Gastrocnemius medialis (tissue), 4 donors: Measurements from ENCODE around the gene CRB2.

Experiments
- CTCF ChIP-seq, 5 experiments: fragments of 450-650 bp in 3 of 5; fragments of 200-600 bp in 2 of 5; sonication (generic) in 2 of 5; IDR thresholded peaks in 4 of 5; conservative IDR thresholded peaks in 1 of 5; 1 replicate in 4 of 5; 2 replicates in 1 of 5; pipeline ENCODE4 v1.5.1; 2016 to 2019; ENCODE audit warnings: antibody characterized with exemption in 5 of 5, mild to moderate bottlenecking in 3 of 5, moderate library complexity in 3 of 5
- POLR2A ChIP-seq, 2 donors: fragments of 450-650 bp; IDR thresholded peaks; one replicate each; pipeline ENCODE4 v1.6.1; 2017; ENCODE audit warnings: antibody characterized with exemption in 2 of 2, mild to moderate bottlenecking in 2 of 2, moderate library complexity in 2 of 2

- TF ChIP-seq CTCF (IDR thresholded peaks at IDR 0.05 in 4 of 5, conservative IDR thresholded peaks at IDR 0.05 in 1 of 5) (no peak), POLR2A (IDR thresholded peaks at IDR 0.05) (no peak)
Observed at GRCh38 chr9:123391946-123392345, 35.9 kb downstream of the CRB2 start.
